H9 (cell line): ENCODE data around the gene CTIF. TPM values are rescaled to one million over a fixed set of nuclear protein-coding genes. Genes with fewer than 3 reads are reported as not detected.

Source experiments
- DNase-seq: peaks from one replicate; pipeline ENCODE4 v3.0.0-alpha.2; 2017
- H2AFZ ChIP-seq: one replicate; pipeline ENCODE4 v1.6.1; 2013; ENCODE audit warnings: mild to moderate bottlenecking, low read length, control low read depth, moderate library complexity
- H2AK5ac ChIP-seq: 2 replicates; pipeline ENCODE4 v1.6.1; 2013; ENCODE audit warnings: low read length, control low read depth, mixed read lengths; ENCODE audit not compliant: insufficient read length
- H2BK120ac ChIP-seq: one replicate; pipeline ENCODE4 v1.6.1; 2013; ENCODE audit warnings: low read depth, mild to moderate bottlenecking, low read length, control low read depth, inconsistent platforms; ENCODE audit not compliant: poor library complexity, severe bottlenecking
- H2BK12ac ChIP-seq: 2 replicates; pipeline ENCODE4 v1.6.1; 2013; ENCODE audit warnings: low read length, control low read depth, mixed read lengths, low read depth; ENCODE audit not compliant: insufficient read length
- H2BK15ac ChIP-seq: 2 replicates; pipeline ENCODE4 v1.6.1; 2013; ENCODE audit warnings: low read depth, low read length, control low read depth
- H2BK20ac ChIP-seq: one replicate; pipeline ENCODE4 v1.6.1; 2013; ENCODE audit warnings: low read depth, mild to moderate bottlenecking, low read length, control low read depth, inconsistent platforms; ENCODE audit not compliant: poor library complexity, severe bottlenecking
- H2BK5ac ChIP-seq: 2 replicates; pipeline ENCODE4 v1.6.1; 2013; ENCODE audit warnings: low read length, control low read depth, mixed read lengths; ENCODE audit not compliant: insufficient read length
- H3K14ac ChIP-seq: 2 replicates; pipeline ENCODE4 v1.6.1; 2013; ENCODE audit warnings: low read length, control low read depth; ENCODE audit not compliant: insufficient read depth
- H3K18ac ChIP-seq: 2 replicates; pipeline ENCODE4 v1.6.1; 2013; ENCODE audit warnings: low read depth, mild to moderate bottlenecking, mixed read lengths, low read length, control low read depth; ENCODE audit not compliant: insufficient read length
- H3K23ac ChIP-seq: 2 replicates; pipeline ENCODE4 v1.6.1; 2013; ENCODE audit warnings: low read length, control low read depth, mixed read lengths, low read depth; ENCODE audit not compliant: insufficient read length
- H3K23me2 ChIP-seq: 2 replicates; pipeline ENCODE4 v1.6.1; 2013; ENCODE audit warnings: low read depth, mild to moderate bottlenecking, mixed read lengths, low read length, control low read depth; ENCODE audit not compliant: insufficient read length, poor library complexity, severe bottlenecking
- H3K27ac ChIP-seq: 2 replicates; pipeline ENCODE4 v1.5.1; 2013; ENCODE audit warnings: low read length, control low read depth, mixed read lengths, low read depth; ENCODE audit not compliant: insufficient read length
- H3K27me3 ChIP-seq: 2 replicates; pipeline ENCODE4 v1.6.1; 2013; ENCODE audit warnings: low read length, control low read depth, inconsistent platforms; ENCODE audit not compliant: insufficient read depth
- H3K4ac ChIP-seq: 2 replicates; pipeline ENCODE4 v1.6.1; 2013; ENCODE audit warnings: low read depth, mild to moderate bottlenecking, control low read depth, inconsistent platforms, low read length, moderate library complexity
- H3K4me1 ChIP-seq: 2 replicates; pipeline ENCODE4 v1.6.1; 2013; ENCODE audit warnings: low read length, control low read depth, inconsistent platforms; ENCODE audit not compliant: insufficient read depth
- H3K4me2 ChIP-seq: 2 replicates; pipeline ENCODE4 v1.6.1; 2013; ENCODE audit warnings: low read length, control low read depth, mixed read lengths; ENCODE audit not compliant: insufficient read length, insufficient read depth
- H3K56ac ChIP-seq: 2 replicates; pipeline ENCODE4 v1.6.1; 2013; ENCODE audit warnings: low read depth, mild to moderate bottlenecking, mixed read lengths, low read length, control low read depth; ENCODE audit not compliant: insufficient read length
- H3K79me1 ChIP-seq: 2 replicates; pipeline ENCODE4 v1.6.1; 2013; ENCODE audit warnings: low read depth, mild to moderate bottlenecking, moderate library complexity, low read length, control low read depth, inconsistent platforms; ENCODE audit not compliant: insufficient read depth, poor library complexity, severe bottlenecking
- H3K79me2 ChIP-seq: 2 replicates; pipeline ENCODE4 v1.6.1; 2013; ENCODE audit warnings: low read length, control low read depth, inconsistent platforms; ENCODE audit not compliant: insufficient read depth
- H3K9ac ChIP-seq: 2 replicates; pipeline ENCODE4 v1.6.1; 2013; ENCODE audit warnings: low read length, control low read depth, mixed read lengths; ENCODE audit not compliant: insufficient read length; ENCODE audit errors: extremely low read depth
- H3K9me3 ChIP-seq: one replicate; pipeline ENCODE4 v1.6.1; 2013; ENCODE audit warnings: low read depth, low read length, inconsistent platforms; ENCODE audit not compliant: control insufficient read depth
- H3T11ph ChIP-seq: one replicate; pipeline ENCODE4 v1.6.1; 2013; ENCODE audit warnings: mild to moderate bottlenecking, low read length, control low read depth, inconsistent platforms
- H4K20me1 ChIP-seq: one replicate; pipeline ENCODE4 v1.6.1; 2013; ENCODE audit not compliant: control insufficient read depth, insufficient read length, insufficient read depth
- H4K5ac ChIP-seq: 2 replicates; pipeline ENCODE4 v1.6.1; 2013; ENCODE audit warnings: low read depth, mild to moderate bottlenecking, mixed read lengths, low read length, control low read depth; ENCODE audit not compliant: insufficient read length
- H4K8ac ChIP-seq: replicated peaks from 2 replicates; pipeline ENCODE4 v1.6.1; 2013; ENCODE audit warnings: low read length, control low read depth, mixed read lengths, low read depth; ENCODE audit not compliant: insufficient read length
- H4K91ac ChIP-seq: 2 replicates; pipeline ENCODE4 v1.6.1; 2013; ENCODE audit warnings: low read depth, mild to moderate bottlenecking, moderate library complexity, mixed read lengths, low read length, control low read depth; ENCODE audit not compliant: insufficient read length
- H3K27ac Mint-ChIP-seq, 3 experiments: 2 replicates in 2 of 3; 3 replicates in 1 of 3; pipeline ENCODE4 v1.8.0; 2020 to 2021; ENCODE audit warnings: mixed read lengths in 3 of 3, mild to moderate bottlenecking in 1 of 3, moderate library complexity in 1 of 3
- H3K27me3 Mint-ChIP-seq: 2 replicates; pipeline ENCODE4 v1.8.0; 2021; ENCODE audit warnings: low read depth, mild to moderate bottlenecking, moderate library complexity, mixed read lengths
- H3K36me3 Mint-ChIP-seq, 3 experiments: 2 replicates in 2 of 3; 3 replicates in 1 of 3; pipeline ENCODE4 v1.8.0; 2020 to 2021; ENCODE audit warnings: low read depth in 3 of 3, mixed read lengths in 3 of 3; ENCODE audit not compliant: insufficient read depth in 1 of 3
- H3K4me1 Mint-ChIP-seq, 2 experiments: 2 replicates each; pipeline ENCODE4 v1.8.0; 2020; ENCODE audit warnings: mixed read lengths in 2 of 2
- H3K4me3 Mint-ChIP-seq, 2 experiments: 2 replicates in 1 of 2; 3 replicates in 1 of 2; pipeline ENCODE4 v1.8.0; 2020 to 2021; ENCODE audit warnings: mild to moderate bottlenecking in 2 of 2, mixed read lengths in 2 of 2, moderate library complexity in 1 of 2
- H3K9me3 Mint-ChIP-seq, 2 experiments: 2 replicates in 1 of 2; 3 replicates in 1 of 2; pipeline ENCODE4 v1.8.0; 2020; ENCODE audit warnings: mild to moderate bottlenecking in 2 of 2, mixed read lengths in 2 of 2, moderate library complexity in 1 of 2
- WGBS: extraction: QIAGEN DNeasy Blood & Tissue Kit; methylation state at CpG from one replicate; pipeline ENCODE4 v1.1.7; 2013; ENCODE audit warnings: missing lambda C conversion rate, low lambda C conversion rate, mixed read lengths; ENCODE audit not compliant: insufficient read length; ENCODE audit errors: extremely low coverage; 5-methylcytosine and 5-hydroxymethylcytosine counted together
- total RNA-seq: library from RNA; stranded (reverse); gene quantifications from 2 replicates; pipeline ENCODE4 v1.2.1, GENCODE V29; 2021
- TF ChIP-seq, protein P1 (sequence below): fragments of 200-600 bp; sonication (generic); conservative IDR thresholded peaks from 3 replicates; pipeline ENCODE4 v1.8.0; 2021; ENCODE audit warnings: antibody characterized with exemption, mild to moderate bottlenecking

The CTIF gene
- total RNA-seq, 1 experiment from 2014 or later: 15.8 TPM

DNA sequence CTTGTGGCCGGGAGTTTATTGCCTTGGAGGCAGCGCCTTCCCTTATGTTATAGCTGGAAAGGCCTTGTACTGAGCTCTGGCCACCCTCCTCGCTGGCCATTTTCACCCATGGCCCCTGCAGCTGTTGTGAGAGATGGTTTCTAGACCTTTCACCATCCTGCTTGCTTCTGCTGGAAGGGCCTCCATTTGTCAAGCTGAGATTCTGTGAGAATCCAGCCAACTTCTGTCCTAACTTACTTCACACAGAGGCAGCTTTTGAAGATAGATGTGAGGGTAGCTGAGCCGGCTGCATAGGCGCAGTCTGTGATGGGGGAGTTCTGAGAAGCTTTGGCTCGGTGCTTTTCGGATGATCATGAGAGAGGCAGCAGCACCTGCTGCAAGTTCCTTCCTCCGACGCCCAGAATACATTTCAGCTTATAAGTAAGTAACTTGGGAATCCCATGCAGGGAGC lies 8.7 kb downstream of the CTIF start:
- no peak overlapping the region for H3K4me2 ChIP-seq
- no CpG with 5 or more reads among the region's 9 CpGs for WGBS
- no peak for DNase-seq
- H3K4me3 Mint-ChIP-seq: no peak overlapping the region
- H4K91ac ChIP-seq: no peak overlapping the region
- H2AFZ ChIP-seq: no peak overlapping the region
- peak overlapping the region in 2 of 3 experiments; percentile 3 to 38; a peak in 2 of 7 replicates for H3K27ac Mint-ChIP-seq
- no peak overlapping the region for H3K56ac ChIP-seq
- H3K9me3 Mint-ChIP-seq: no peaks in the 10 kb centered on the region
- peaks cover 3 to 11% (median 4%) of the 10 kb centered on the region in 3 experiments; a peak in 5 of 7 replicates for H3K36me3 Mint-ChIP-seq
- no peaks in the 10 kb centered on the region for H3K9me3 ChIP-seq
- H3K23ac ChIP-seq: no peak overlapping the region
- no peaks in the 10 kb centered on the region for H3K23me2 ChIP-seq
- no peak overlapping the region for H3K14ac ChIP-seq
- no peak overlapping the region for H2BK12ac ChIP-seq
- TF ChIP-seq, protein P1, sequence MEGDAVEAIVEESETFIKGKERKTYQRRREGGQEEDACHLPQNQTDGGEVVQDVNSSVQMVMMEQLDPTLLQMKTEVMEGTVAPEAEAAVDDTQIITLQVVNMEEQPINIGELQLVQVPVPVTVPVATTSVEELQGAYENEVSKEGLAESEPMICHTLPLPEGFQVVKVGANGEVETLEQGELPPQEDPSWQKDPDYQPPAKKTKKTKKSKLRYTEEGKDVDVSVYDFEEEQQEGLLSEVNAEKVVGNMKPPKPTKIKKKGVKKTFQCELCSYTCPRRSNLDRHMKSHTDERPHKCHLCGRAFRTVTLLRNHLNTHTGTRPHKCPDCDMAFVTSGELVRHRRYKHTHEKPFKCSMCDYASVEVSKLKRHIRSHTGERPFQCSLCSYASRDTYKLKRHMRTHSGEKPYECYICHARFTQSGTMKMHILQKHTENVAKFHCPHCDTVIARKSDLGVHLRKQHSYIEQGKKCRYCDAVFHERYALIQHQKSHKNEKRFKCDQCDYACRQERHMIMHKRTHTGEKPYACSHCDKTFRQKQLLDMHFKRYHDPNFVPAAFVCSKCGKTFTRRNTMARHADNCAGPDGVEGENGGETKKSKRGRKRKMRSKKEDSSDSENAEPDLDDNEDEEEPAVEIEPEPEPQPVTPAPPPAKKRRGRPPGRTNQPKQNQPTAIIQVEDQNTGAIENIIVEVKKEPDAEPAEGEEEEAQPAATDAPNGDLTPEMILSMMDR: no peak
- no peak overlapping the region for H4K5ac ChIP-seq
- H3K4me1 Mint-ChIP-seq: peaks cover 67% of the 10 kb centered on the region in 2 experiments
- no peak overlapping the region for H3K9ac ChIP-seq
- H4K8ac ChIP-seq: no peak overlapping the region
- peaks cover 31% of the 10 kb centered on the region; the same call in 1 of the 2 replicates for H3K4me1 ChIP-seq
- no peak overlapping the region for H3K4ac ChIP-seq
- no peak overlapping the region for H2AK5ac ChIP-seq
- no peaks in the 10 kb centered on the region for H3K27me3 ChIP-seq
- H4K20me1 ChIP-seq: no peaks in the 10 kb centered on the region
- peaks cover 4% of the 10 kb centered on the region for H3K79me1 ChIP-seq
- H3K27ac ChIP-seq: no peak overlapping the region
- peaks cover 35% of the 10 kb centered on the region for H3K27me3 Mint-ChIP-seq
- peak overlapping the region; percentile 6 for H3K18ac ChIP-seq
- no peak overlapping the region for H2BK120ac ChIP-seq
- H2BK20ac ChIP-seq: no peak overlapping the region
- no peaks in the 10 kb centered on the region for H3K79me2 ChIP-seq
- no peak overlapping the region for H3T11ph ChIP-seq
- H2BK15ac ChIP-seq: no peak overlapping the region
- H2BK5ac ChIP-seq: no peak overlapping the region
